Activated naive CD4-positive, alpha-beta T cell treated with anti-CD3 and anti-CD28 coated beads, Interleukin-2, amount 50 U/mL, for 72 hours (primary cell): ENCODE measurements around the gene YIPF3. TPM values are rescaled to one million over a fixed set of nuclear protein-coding genes. Genes with fewer than 3 reads are reported as not detected.
"Not testable (repeated sequence)": the region's sequence is repeated elsewhere in the genome, so short reads cannot be mapped to it uniquely, and the experiment has no call there.

ENCODE experiments used
- ATAC-seq, 2 donors: fragments of 150-1000 bp; cut with Tn5 transposase; 2 replicates each; pipeline ENCODE4 v1.10.0; 2021; ENCODE audit warnings: mild to moderate bottlenecking in 2 of 2, moderate library complexity in 2 of 2
- DNase-seq, 2 donors: peaks; one replicate each; pipeline ENCODE4 v3.0.0; 2021 to 2022; ENCODE audit warnings: low spot score in 2 of 2
- H3K27ac Mint-ChIP-seq, 2 donors: one replicate each; pipeline ENCODE4 v1.8.0; 2022; ENCODE audit warnings: mild to moderate bottlenecking in 2 of 2, mixed read lengths in 2 of 2
- H3K36me3 Mint-ChIP-seq, 2 donors: one replicate each; pipeline ENCODE4 v1.8.0; 2022; ENCODE audit warnings: mixed read lengths in 2 of 2
- H3K9me3 Mint-ChIP-seq, 2 donors: one replicate each; pipeline ENCODE4 v1.8.0; 2022; ENCODE audit warnings: mixed read lengths in 2 of 2
- total RNA-seq, 2 donors: library from RNA; stranded (reverse); gene quantifications; one replicate each; pipeline ENCODE4 v1.2.3, GENCODE V29; 2022

The YIPF3 gene
- 10 to 100 TPM; 40.7 to 49.1 TPM for total RNA-seq

DNA sequence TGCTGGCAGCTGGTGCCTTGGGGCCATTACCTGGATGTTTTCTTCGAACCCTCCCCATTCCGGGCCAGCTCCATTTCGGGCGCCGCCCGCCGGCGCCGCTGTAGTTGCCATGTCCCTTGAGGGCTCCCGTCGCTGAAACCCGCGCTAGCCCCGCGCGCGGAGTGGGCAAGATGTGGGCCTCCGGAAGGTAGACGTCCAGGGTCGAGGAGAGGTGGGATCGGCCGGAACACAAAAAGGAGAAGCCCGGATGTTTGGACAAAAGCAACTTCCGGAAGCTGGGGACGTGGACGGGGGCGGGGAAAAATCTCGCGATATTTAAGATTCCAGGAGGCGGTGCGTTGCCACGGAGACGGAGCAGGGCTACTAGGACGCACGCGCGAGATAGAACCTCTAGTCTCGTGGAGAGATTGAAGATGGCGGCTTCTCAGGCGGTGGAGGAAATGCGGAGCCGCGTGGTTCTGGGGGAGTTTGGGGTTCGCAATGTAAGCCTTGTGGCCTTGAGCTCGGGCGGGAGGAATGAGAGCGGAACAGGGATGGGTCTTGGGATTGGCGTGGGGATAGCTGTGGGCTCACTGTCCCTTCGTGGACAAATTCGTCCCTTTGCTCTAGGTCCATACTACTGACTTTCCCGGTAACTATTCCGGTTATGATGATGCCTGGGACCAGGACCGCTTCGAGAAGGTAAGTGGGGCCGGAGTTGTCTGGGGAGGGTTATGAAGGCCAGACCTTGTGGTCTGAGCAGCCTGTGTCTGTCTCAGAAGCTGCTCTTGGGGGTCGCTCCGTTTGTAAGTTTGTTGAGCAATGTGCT, at the start of gene YIPF3, which contains the start of gene POLR1C:
Gene YIPF3 (minus strand): TSS at position 230 of the 808 bp plus-strand sequence. CDS start 119 bp downstream, at position 111.
Gene POLR1C (plus strand): TSS at position 393 of the 808 bp plus-strand sequence. CDS start 21 bp downstream, at position 414.
- H3K36me3 Mint-ChIP-seq, result peaks cover 0 to 10% of the 10 kb centered on the region in 2 donors
- H3K9me3 Mint-ChIP-seq, result no peaks in the 10 kb centered on the region
- DNase-seq, result peak; percentile 93 to 96
- ATAC-seq, result peak; percentile 95 to 97
- no peak within 1 kb of the TSS for H3K27ac Mint-ChIP-seq

DNA sequence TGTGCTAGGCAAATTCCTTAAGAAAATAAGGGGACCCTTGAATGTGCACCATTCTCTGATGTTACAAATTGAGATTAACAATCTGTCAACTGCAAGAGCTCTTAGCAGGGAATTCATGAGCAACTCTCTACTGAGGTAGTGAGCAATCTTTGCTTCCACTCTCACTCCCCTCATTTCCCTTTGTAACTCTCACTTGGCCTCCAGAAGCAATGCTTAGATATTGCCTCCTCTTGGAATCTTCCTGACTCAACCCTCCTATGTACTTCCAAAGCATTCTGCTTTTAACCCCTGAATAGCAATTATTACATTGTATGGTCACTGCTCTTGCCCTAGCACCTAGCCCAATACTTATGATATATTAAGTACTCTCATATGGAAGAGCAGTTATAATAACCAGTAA, 42.6 kb upstream of the YIPF3 start:
- ATAC-seq, result no peak
- Mint-ChIP-seq H3K27ac (no peak overlapping the region), H3K36me3 (peaks cover 8 to 18% of the 10 kb centered on the region in 2 donors), H3K9me3 (no peaks in the 10 kb centered on the region)
- DNase-seq, result no peak

DNA sequence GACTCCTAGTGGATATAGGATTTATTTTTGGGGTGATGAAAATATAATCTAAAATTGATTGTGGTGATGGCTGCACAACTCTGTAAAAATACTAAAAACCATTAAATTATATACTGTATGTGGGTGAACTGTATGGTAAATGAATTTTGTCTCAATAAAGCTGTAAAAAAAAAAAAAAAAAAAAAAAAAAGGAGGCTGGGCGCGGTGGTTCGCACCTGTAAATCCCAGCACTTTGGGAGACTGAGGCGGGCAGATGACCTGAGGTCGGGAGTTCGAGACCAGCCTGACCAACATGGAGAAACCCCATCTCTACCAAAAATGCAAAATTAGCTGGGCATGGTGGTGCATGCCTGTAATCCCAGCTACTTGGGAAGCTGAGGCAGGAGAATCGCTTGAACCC, 40.9 kb upstream of the YIPF3 start:
- H3K36me3 Mint-ChIP-seq, result peaks cover 18 to 20% of the 10 kb centered on the region in 2 donors
- not testable (repeated sequence) for ATAC-seq, H3K27ac Mint-ChIP-seq, H3K9me3 Mint-ChIP-seq, DNase-seq

DNA sequence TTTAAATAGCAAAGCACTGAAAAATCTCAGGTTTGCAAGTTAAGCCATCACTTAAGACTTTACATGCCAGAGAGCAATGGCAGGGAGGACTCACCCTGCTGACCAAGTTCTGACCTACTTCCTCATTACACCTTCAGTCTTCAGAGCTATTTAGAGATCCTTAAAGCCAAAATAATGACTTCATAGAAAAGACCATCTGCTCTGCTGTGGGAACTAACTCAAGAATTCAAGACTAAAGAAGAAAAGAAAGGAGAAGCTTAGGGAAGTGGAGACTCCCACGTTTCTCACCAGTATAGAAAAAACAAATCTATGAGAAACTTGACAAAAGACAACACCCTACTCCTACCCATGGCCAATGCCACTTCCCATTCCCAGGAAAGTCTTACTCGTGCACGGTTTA, 30.5 kb upstream of the YIPF3 start:
- no peak for DNase-seq
- Mint-ChIP-seq H3K9me3 (no peaks in the 10 kb centered on the region), H3K27ac (peak overlapping the region; percentile 46 to 51), H3K36me3 (peaks cover 15 to 30% of the 10 kb centered on the region in 2 donors)
- ATAC-seq, result no peak

DNA sequence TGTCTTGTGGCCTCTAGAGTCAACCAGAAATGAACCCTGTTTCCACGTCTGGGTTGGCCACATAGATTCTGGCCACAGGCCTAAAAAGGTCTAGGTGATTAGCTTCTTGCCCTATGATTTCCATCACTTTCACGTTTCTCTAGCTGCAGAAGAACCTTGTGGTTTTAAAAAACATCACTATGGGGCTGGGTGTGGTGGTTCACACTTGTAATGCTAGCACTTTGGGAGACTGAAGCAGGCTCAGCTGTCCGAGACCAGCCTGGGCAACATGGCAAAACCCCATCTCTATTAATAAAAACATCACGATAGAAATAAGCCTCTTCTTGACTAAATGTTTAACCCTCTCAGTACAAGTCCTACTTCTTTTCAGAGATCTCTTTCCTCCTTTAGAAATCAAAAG, 27.7 kb upstream of the YIPF3 start:
- no peak for ATAC-seq
- no peak overlapping the region for H3K27ac Mint-ChIP-seq

DNA sequence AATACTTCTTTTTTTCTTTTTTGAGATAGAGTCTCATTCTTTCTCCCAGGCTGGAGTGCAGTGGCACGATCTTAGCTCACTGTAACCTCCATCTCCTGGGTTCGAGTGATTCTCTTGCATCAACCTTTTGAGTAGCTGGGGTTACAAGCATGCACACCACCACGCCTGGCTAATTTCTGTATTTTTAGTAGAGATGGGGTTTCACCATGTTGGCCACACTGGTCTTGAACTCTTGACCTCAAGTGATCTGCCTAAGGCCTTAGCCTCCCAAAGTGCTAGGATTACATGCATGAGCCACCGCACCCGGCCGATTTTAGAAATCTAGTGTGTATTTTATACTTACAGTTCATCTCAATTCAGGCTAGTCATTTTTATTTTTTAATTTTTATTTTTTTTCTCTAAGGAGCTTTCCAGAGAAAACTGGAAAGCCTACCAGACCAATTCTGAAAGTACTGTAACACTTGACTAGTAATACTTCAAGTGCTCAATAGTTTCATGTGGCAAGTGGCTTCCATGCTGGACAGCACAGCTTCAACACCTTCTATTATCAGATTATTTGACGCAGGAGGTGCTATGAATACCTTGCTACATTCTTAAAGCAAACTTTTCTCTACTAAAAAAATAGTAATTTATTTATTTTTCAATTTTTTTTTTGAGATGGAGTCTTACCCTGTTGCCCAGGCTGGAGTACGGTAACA, 25.2 kb upstream of the YIPF3 start:
- no peak for DNase-seq
- Mint-ChIP-seq H3K36me3 (peaks cover 10 to 26% of the 10 kb centered on the region in 2 donors), H3K9me3 (no peaks in the 10 kb centered on the region), H3K27ac (peak overlapping the region in 1 of 2 donors; percentile 48)
- no peak for ATAC-seq

More for the DNA sequence above, 27.7 kb upstream of the YIPF3 start:
- peaks cover 6 to 30% of the 10 kb centered on the region in 2 donors for H3K36me3 Mint-ChIP-seq
- H3K9me3 Mint-ChIP-seq, result no peaks in the 10 kb centered on the region
- DNase-seq, result no peak

GRCh38 chr6:43540507-43540906, 23.8 kb upstream of the YIPF3 start:
- H3K27ac Mint-ChIP-seq, result peak overlapping the region in 1 of 2 donors; percentile 48
- no peaks in the 10 kb centered on the region for H3K9me3 Mint-ChIP-seq
- DNase-seq (no peak), ATAC-seq (no peak)
- H3K36me3 Mint-ChIP-seq, result peaks cover 10 to 12% of the 10 kb centered on the region in 2 donors

GRCh38 chr6:43539409-43539808, 22.7 kb upstream of the YIPF3 start:
- not testable (repeated sequence) for DNase-seq, ATAC-seq, H3K9me3 Mint-ChIP-seq, H3K27ac Mint-ChIP-seq
- peaks cover 10 to 12% of the 10 kb centered on the region in 2 donors for H3K36me3 Mint-ChIP-seq

DNA sequence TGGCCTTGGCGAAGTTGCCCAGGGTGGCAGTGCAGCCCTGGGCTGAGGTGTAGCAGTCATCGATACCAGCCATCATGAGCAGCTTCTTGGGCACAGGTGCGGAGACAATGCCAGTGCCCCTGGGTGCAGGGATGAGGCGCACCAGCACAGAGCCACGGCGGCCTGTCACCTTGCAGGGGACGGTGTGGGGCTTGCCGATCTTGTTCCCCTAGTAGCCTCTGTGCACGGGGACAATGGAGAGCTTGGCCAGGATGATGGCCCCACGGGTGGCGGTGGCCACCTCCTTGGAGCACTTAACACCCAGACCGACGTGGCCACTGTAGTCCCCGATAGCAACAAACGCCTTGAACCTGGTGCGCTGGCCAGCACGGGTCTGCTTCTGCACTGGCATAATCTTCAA, 22.3 kb upstream of the YIPF3 start:
- H3K9me3 Mint-ChIP-seq, DNase-seq, ATAC-seq, H3K27ac Mint-ChIP-seq: not testable (repeated sequence)
- H3K36me3 Mint-ChIP-seq, result peaks cover 10 to 12% of the 10 kb centered on the region in 2 donors

DNA sequence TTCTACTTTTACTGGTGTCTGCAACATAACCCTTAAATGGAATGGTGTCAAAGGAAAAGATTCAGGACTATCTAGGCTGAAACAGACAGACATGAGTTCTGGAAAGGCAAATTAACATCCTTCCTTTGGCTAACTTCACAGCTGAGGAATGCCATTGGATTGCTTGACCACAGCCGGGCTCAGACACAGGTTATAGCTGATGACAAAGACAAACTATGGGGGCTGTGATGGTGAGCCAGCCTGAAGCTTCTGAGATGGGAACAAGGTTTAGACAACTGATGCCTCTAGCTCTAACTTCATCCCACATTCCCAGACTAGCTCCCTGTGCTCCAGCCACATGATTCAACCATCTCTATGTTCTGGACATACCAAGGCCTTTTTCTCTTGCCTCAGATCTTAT, 15.5 kb upstream of the YIPF3 start:
- no peak for DNase-seq
- H3K9me3 Mint-ChIP-seq, result no peaks in the 10 kb centered on the region
- peaks cover 7 to 9% of the 10 kb centered on the region in 2 donors for H3K36me3 Mint-ChIP-seq
- ATAC-seq, result no peak
- H3K27ac Mint-ChIP-seq, result peak overlapping the region in 1 of 2 donors; percentile 74

DNA sequence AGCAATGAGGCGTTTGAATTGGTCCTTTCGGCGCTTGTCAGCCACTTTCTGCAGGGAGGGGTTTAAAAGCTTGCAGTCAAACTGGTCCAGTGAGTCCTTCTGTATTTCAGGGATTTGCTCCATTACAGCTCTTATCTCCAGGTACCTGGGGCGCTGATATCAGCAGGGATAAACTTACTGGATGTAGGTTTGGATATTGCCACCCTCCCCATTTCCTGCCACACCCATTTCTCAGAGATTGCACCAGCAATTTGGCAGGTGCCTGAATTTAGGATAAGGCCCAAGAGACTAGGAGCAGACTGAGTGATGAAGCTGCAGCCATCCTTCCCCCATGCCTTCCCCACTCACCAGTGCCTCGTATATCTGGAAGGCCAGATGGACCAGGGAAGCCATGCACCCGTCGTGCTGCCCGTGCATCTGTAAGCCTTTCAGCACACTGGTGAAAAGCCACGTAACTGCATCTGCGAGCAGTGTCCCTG, 7.8 kb upstream of the YIPF3 start:
- Mint-ChIP-seq H3K9me3 (no peaks in the 10 kb centered on the region), H3K27ac (peak overlapping the region in 1 of 2 donors; percentile 81), H3K36me3 (peaks cover 6 to 23% of the 10 kb centered on the region in 2 donors)
- DNase-seq (no peak), ATAC-seq (no peak)

- H3K27ac Mint-ChIP-seq, result no peak overlapping the region
- H3K36me3 Mint-ChIP-seq, result peaks cover 6 to 23% of the 10 kb centered on the region in 2 donors
- no peaks in the 10 kb centered on the region for H3K9me3 Mint-ChIP-seq
- ATAC-seq (no peak), DNase-seq (no peak)
Observed at GRCh38 chr6:43523284-43523683, 6.6 kb upstream of the YIPF3 start.

- no peaks in the 10 kb centered on the region for H3K9me3 Mint-ChIP-seq
- H3K27ac Mint-ChIP-seq, result peak overlapping the region in 1 of 2 donors; percentile 70
- DNase-seq (no peak), ATAC-seq (peak; percentile 3 to 18)
- H3K36me3 Mint-ChIP-seq, result peaks cover 3 to 20% of the 10 kb centered on the region in 2 donors
Observed at GRCh38 chr6:43522547-43523261, 6.0 kb upstream of the YIPF3 start.

DNA sequence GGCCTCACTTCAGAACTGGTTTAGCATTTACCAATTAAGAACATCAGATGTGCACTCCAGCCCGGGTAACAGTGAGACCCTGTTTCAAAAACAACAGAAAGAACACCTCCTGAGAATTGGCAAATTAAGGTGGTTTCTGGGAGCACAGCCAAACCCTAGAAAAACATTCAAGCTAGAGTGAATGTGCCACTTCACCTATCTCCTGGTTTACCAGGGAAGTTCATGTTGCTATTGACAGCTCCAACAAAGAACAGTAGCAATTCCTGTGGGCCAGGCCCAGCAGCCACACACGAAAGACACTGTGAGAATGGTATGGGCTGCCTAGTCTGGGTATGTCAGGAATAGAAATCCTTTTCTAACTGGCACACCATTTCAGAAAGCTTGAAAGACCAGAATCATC, 5.1 kb upstream of the YIPF3 start:
- ATAC-seq (no peak), DNase-seq (no peak)
- H3K9me3 Mint-ChIP-seq, result no peaks in the 10 kb centered on the region
- H3K27ac Mint-ChIP-seq, result no peak overlapping the region
- H3K36me3 Mint-ChIP-seq, result peaks cover 0 to 13% of the 10 kb centered on the region in 2 donors

DNA sequence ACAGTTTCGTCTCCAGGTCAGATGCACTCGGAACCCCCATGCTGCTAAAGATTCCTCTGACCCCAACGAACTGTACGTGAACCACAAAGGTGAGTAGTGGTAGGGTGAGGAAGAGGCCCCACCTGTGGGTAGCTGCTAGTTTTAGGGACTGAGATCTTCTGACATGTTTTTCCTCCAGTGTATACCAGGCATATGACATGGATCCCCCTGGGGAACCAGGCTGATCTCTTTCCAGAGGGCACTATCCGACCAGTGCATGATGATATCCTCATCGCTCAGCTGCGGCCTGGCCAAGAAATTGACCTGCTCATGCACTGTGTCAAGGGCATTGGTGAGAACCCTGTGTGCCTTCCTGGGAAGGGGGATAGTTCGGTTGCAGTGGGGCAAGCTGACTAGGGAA, 3.4 kb upstream of the YIPF3 start:
- Mint-ChIP-seq H3K9me3 (no peaks in the 10 kb centered on the region), H3K27ac (no peak overlapping the region), H3K36me3 (peaks cover 3 to 13% of the 10 kb centered on the region in 2 donors)
- ATAC-seq (no peak), DNase-seq (no peak)

DNA sequence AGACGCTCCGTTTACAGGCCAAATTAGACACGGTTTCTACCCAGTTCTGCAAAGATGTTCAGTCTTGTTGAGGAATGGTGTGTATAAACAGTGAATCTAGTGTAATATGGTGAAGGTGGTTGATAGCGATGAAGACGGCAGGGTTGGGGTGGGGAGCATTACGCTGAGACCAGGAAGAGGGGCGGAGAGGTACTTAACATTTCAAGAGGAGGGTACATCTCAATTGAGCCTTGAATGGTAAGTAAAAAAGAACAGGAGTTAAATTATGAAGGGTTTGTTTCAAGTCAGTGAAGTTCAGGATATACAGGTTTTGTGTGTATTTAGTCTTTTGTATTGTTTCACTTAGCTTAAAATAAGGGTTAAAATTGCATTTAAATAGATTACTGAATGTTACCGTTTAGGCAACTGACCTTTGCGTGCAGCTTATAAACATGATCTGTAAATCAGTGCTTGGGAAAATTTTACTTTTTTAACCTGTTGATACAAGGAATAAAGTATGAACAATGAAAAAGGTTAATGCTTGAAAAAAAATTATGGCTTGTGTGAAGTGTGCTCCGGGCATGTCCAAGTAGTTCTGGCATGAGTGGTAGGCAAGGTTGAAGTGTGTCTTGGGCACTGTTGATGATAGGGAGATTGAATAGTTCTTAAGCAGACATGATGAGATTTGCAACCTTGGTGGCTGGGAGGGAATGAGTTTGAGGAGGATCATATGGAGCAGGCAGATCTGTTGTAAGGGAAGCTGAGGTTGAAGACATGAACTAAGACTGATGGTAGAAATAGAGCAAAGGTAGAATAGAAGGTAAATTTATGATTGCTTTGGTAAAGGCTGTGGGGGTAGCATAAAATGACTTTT, 1.0 kb upstream of the YIPF3 start:
- no peak for DNase-seq
- Mint-ChIP-seq H3K27ac (no peak overlapping the region), H3K36me3 (peaks cover 0 to 10% of the 10 kb centered on the region in 2 donors), H3K9me3 (no peaks in the 10 kb centered on the region)
- no peak for ATAC-seq
